OCI-LY1 (cell line): ENCODE results near the gene IGFN1.

Experiments used
- EZH2 ChIP-seq: fragments of 200-600 bp; sonication (generic), shearing (Covaris generic); IDR thresholded peaks from 2 replicates; pipeline ENCODE4 v1.8.0; 2017; ENCODE audit warnings: borderline replicate concordance, mixed run types, mild to moderate bottlenecking, antibody characterized with exemption, low read length, moderate library complexity, mixed read lengths
- TF ChIP-seq, protein P1 (sequence below): fragments of 200-600 bp; sonication (generic), shearing (Covaris generic); IDR thresholded peaks from 2 replicates; pipeline ENCODE4 v1.5.1; 2017; ENCODE audit warnings: mild to moderate bottlenecking, antibody characterized with exemption, low read length, moderate library complexity, mixed read lengths

DNA sequence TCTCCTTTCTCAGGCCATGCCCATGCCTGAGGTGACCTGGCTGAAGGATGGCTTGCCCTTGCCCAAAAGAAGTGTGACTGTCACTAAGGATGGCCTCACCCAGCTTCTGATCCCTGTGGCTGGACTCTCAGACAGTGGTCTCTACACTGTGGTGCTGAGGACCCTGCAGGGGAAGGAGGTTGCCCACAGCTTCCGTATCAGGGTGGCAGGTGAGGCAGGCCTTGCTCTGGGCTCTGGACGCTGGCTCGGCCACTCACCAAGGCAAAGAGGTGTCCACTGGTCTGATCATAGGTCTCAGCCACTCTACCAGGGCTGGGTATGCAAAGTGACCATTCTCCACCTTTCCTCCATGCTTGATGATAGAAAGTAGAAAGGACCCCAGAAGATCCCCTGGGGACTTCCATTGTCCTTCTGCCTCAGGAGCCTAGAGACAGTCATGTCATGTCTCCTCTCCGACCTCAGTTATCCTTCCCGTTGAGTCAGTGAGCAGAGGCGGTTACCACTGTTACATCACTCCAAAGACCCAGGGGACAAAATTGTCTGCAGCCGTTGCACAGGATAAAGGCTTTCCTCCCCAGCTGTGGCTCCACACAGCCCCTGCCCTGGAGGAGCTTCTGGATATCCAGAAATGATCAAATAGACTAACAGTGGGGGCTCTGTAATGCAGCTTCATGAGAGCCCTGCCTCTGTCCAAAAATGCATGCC, 34.2 kb downstream of the IGFN1 start:
- TF ChIP-seq, protein P1, sequence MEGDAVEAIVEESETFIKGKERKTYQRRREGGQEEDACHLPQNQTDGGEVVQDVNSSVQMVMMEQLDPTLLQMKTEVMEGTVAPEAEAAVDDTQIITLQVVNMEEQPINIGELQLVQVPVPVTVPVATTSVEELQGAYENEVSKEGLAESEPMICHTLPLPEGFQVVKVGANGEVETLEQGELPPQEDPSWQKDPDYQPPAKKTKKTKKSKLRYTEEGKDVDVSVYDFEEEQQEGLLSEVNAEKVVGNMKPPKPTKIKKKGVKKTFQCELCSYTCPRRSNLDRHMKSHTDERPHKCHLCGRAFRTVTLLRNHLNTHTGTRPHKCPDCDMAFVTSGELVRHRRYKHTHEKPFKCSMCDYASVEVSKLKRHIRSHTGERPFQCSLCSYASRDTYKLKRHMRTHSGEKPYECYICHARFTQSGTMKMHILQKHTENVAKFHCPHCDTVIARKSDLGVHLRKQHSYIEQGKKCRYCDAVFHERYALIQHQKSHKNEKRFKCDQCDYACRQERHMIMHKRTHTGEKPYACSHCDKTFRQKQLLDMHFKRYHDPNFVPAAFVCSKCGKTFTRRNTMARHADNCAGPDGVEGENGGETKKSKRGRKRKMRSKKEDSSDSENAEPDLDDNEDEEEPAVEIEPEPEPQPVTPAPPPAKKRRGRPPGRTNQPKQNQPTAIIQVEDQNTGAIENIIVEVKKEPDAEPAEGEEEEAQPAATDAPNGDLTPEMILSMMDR, result no peak
- no peak for TF ChIP-seq EZH2
